GM15510 (cell line): ENCODE results near the gene IPPK.

Experiments used
- POLR2A ChIP-seq: IDR thresholded peaks from 3 replicates; pipeline ENCODE4 v1.6.1; 2011; ENCODE audit warnings: borderline replicate concordance; ENCODE audit not compliant: insufficient read length; ENCODE audit errors: extremely low read depth

Gene IPPK

DNA sequence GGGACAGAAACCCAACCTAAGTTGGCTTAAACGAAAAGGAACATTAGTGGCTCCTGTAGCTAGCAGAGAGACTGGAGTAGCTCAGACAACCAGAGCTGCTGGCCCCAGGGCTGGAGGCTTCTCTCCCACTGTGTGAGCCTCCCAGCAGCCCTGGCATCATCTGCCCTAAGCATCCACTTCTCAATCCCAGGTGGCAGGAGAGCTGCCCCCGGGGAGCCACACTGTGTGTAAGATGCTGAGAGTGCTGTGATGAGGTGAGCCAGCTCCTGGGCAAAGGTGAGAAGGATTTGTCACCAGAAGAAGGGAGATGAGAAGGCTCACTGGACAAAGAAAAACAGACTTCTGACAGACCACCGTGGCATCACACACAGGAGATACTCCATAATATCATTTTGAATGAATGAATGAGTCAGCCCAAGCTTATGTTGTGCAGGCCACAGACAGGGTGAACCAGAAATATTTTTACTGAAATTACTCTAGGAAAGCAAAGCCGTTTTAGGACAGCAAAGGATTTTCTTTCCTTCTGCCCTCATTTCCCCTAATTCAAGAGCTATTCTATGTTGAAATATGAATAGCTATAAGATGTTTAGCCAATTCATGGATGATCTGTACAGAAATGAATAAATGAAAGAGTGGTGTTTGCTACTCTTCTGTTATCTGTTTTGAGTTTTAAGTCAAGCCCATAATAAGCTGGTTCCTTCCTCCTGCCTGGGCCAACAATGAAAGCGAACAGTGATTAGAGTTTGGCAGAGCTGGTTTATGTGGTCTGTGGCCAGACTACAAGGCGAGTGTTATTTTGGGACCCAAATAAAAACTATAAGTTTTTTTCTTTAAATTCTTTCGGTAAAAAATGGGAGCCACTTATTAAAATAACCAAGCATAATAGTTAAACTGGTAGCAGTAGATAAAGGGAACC lies 76.7 kb downstream of the IPPK start:
- no peak for TF ChIP-seq POLR2A

DNA sequence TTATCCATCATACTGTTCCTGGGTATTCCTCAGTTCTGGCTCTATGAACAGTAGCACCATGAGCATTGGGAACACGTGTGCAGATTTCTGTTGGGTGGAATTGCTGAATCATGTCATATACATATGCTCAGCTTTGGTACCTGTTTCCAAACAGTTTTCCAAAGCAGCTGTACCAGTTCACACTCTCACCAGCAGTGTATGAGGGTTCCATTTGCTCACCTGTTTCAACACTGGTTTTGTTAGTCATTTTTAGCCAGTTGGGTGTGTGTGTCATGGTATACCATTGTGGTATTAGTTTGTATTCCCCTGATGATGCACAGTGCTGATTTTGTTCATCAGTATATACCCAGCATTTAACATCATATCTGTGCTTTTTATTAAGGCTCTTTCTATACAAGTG lies 77.4 kb downstream of the IPPK start:
- no peak for TF ChIP-seq POLR2A

DNA sequence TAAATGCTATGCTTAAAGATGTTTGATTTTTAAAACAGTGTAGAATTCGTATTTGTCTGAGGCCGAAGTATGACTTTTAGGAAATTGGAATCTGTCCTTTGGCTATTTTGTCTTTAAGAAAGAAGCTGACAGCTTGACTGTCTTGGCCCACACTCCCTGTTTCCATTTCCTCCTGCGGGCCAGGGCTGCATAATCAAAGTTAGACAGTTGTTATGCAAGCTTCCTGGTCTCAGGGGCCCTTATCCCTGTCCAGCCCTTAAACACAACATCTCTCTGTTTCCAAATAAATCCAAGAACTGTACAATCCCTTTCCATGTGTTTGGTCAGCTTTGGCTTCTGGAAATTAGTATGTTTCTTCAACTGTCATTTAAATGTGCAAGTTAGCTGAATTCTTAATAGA lies 79.6 kb downstream of the IPPK start:
- no peak for TF ChIP-seq POLR2A

DNA sequence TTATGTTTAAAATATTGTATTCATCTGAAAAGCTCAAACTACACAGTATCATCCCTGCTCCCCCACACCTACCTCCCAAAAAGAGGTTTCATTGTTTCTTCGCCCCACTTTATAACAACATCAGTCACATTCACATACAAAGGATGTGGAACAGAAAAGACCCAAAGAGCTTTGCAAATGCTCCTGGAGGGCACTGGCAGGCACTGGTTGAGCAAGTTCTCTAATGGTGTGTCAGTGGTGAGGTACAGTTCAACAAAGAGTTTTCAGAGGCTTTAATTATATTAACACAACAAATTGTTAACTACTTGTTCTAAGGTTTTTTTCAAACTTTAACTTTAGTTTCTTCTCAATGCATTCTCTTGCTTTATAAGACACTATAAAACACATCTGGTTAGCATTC lies 80.0 kb downstream of the IPPK start:
- TF ChIP-seq POLR2A = no peak

DNA sequence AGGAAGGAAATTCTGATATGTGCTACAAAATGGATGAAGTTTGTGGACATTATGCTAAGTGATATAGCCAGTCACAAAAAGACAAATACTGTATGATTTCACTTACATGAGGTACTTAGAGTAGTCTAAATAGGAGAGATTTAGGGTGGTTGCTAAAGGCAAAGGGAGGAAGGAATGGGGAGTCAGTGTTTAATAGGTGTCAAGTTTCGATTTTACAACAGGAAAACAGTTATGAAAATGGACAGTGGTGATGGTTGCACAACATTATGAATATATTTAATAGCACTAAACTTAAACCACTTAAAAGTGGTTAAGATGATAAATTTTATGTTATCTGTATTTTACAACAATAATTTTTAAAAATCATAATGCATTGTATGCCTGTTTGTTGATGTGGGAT lies 93.8 kb downstream of the IPPK start:
- TF ChIP-seq POLR2A = no peak

DNA sequence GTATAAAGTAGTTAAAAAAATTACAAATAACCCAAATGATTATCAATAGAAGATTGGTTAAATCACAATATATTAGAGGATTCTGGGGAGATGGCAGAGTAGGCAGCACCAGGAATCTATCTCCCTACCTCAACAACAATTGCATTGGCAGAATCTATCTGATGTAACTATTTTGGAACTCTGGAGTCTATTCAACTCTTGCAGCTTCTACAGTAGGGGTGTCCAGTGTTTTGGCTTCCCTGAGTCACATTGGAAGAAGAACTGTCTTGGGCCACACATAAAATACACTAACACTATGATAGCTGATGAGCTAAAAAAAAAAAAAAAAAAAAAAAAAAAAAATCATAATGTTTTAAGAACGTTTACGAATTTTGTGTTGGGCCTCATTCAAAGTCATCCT lies 104.9 kb downstream of the IPPK start:
- no peak for TF ChIP-seq POLR2A

DNA sequence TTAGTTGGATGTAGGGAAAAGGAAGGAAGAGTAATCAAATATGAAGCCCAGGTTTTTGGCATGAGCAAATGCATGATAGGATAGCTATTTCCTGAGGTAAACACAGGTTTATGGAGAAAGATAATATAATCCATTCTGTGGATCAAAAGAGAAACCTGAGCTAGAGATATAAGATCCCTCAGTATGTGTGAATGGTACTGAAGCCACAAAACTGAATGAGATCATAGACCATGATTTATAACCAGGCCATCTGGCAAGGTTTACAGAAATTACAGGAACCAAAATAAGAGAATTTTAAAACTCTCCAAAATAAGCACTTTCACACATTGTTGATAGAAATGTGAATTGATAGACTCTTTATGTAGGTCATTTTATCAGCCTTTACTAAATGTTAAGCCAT lies 105.4 kb downstream of the IPPK start:
- TF ChIP-seq POLR2A = no peak
